ENCODE results near the gene TSPAN7. TPM values are rescaled to one million over a fixed set of nuclear protein-coding genes. Genes with fewer than 3 reads are reported as not detected.

The TSPAN7 gene
- total RNA-seq, 1 donor from 2014 or later = 38.5 TPM

DNA sequence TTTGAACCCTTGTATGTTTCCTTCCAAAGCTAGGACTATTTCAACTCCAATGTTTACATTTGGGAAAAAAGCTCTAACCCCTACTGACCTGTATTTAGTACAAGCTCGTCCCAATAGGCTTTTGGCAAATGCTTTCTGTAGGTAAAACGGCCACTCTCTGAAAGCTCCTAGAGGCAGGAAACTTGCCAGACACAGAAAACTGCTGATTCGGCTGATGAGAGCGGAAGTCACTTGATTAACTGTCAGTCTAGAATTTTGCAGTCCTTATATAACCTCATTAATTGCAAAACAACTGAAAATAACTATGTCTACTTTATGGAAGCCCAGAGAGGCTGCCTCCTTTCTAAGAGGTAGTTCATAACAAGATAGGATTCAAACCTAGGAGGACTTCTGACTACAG, 108.1 kb downstream of the TSPAN7 start:
- Histone ChIP-seq H3K27me3 (no peaks in the 10 kb centered on the region), H3K36me3 (no peaks in the 10 kb centered on the region), H3K4me3 (no peak overlapping the region), H3K4me1 (no peaks in the 10 kb centered on the region), H3K9me3 (no peaks in the 10 kb centered on the region), H3K27ac (no peak overlapping the region)
- intact Hi-C loops (cut with DNase I) = no loop called here
- no peak for DNase-seq (ENCODE audit: extremely low spot score in 2 of 2)
- TF ChIP-seq POLR2A (IDR thresholded peaks at IDR 0.05) (no peak), POLR2AphosphoS5 (IDR thresholded peaks at IDR 0.05; ENCODE audit: insufficient read depth in 1 of 2, low read depth in 1 of 2) (no peak)
- TF ChIP-seq, protein P1, sequence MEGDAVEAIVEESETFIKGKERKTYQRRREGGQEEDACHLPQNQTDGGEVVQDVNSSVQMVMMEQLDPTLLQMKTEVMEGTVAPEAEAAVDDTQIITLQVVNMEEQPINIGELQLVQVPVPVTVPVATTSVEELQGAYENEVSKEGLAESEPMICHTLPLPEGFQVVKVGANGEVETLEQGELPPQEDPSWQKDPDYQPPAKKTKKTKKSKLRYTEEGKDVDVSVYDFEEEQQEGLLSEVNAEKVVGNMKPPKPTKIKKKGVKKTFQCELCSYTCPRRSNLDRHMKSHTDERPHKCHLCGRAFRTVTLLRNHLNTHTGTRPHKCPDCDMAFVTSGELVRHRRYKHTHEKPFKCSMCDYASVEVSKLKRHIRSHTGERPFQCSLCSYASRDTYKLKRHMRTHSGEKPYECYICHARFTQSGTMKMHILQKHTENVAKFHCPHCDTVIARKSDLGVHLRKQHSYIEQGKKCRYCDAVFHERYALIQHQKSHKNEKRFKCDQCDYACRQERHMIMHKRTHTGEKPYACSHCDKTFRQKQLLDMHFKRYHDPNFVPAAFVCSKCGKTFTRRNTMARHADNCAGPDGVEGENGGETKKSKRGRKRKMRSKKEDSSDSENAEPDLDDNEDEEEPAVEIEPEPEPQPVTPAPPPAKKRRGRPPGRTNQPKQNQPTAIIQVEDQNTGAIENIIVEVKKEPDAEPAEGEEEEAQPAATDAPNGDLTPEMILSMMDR (IDR thresholded peaks at IDR 0.05) = no peak

DNA sequence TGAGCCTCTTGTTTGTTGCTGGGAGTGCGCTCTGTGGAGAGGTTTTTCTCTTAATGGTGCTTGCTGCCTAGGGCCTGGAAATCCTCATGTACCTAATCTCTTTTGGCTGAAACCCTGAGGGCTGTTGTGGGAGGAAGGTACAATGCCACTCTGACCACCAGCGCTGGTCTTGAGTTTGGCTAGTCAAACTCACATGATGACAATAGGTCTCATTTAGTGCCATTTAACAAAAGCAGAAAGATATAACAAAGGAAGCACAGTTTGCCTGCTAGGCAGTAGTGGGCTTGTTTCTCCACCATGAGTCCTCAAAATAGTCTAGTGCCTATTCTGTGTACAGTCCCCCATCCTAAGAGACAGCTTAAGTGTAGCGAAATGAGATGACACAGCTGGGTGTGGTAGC, 111.3 kb downstream of the TSPAN7 start:
- Histone ChIP-seq H3K9me3 (no peaks in the 10 kb centered on the region), H3K4me3 (no peak overlapping the region), H3K27me3 (no peaks in the 10 kb centered on the region), H3K27ac (no peak overlapping the region), H3K4me1 (no peaks in the 10 kb centered on the region), H3K36me3 (no peaks in the 10 kb centered on the region)
- intact Hi-C loops (cut with DNase I) = no loop called here
- DNase-seq (ENCODE audit: extremely low spot score in 2 of 2) = no peak
- TF ChIP-seq, protein P1 (IDR thresholded peaks at IDR 0.05) = no peak

DNA sequence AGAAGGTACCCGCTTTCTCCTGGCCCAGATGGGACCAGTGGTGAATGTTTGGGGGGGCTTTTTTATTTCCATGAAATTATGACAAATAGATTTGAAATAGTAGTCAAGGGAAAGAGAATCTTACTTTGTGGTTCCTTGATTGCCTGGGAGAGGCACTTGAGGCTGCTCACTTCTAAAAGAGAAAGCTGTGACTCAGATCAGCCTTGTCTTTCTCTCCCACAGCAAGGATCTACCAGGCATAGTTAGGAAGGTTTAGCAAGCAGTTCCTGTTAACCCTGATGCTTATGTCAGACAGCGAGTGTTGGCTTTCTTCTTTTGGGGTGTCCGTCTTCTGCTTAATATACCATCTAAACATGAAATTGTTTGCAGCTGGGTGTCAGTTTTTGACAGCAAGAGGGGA, 114.5 kb downstream of the TSPAN7 start:
- Histone ChIP-seq H3K4me1 (no peaks in the 10 kb centered on the region), H3K27me3 (no peaks in the 10 kb centered on the region), H3K9me3 (no peaks in the 10 kb centered on the region), H3K4me3 (no peak overlapping the region), H3K27ac (no peak overlapping the region), H3K36me3 (no peaks in the 10 kb centered on the region)
- DNase-seq (ENCODE audit: extremely low spot score in 2 of 2) = no peak
- TF ChIP-seq POLR2AphosphoS5 (IDR thresholded peaks at IDR 0.05; ENCODE audit: insufficient read depth in 1 of 2, low read depth in 1 of 2) = no peak
- no peak for TF ChIP-seq POLR2A (IDR thresholded peaks at IDR 0.05)
- intact Hi-C loops (cut with DNase I) = no loop called here

DNA sequence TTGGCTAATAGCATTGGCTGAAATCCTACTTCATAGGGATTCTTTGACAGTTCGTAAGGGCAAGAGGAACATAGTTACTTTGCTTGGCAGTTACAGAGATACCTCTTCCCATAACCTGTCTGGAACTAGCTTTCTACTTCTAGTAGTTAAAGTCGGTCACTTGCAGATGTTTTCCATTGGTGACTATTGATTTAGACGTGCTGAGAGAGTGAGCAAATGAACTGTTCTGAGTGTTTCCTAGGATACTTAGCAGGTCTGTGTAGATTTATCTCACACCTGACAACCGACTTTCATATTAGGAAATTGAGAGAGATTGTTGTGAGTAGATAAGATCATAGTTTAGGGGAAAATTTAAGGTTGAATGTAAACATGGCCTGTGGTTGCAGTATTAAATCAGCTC, 116.8 kb downstream of the TSPAN7 start:
- Histone ChIP-seq H3K27me3 (peaks cover 4% of the 10 kb centered on the region), H3K36me3 (no peaks in the 10 kb centered on the region), H3K27ac (no peak overlapping the region), H3K4me1 (no peaks in the 10 kb centered on the region), H3K4me3 (no peak overlapping the region), H3K9me3 (no peaks in the 10 kb centered on the region)
- intact Hi-C loops (cut with DNase I) = no loop called here
- DNase-seq (ENCODE audit: extremely low spot score in 2 of 2) = no peak
- no peak for TF ChIP-seq POLR2A (IDR thresholded peaks at IDR 0.05)
- TF ChIP-seq, protein P1 (IDR thresholded peaks at IDR 0.05) = no peak

DNA sequence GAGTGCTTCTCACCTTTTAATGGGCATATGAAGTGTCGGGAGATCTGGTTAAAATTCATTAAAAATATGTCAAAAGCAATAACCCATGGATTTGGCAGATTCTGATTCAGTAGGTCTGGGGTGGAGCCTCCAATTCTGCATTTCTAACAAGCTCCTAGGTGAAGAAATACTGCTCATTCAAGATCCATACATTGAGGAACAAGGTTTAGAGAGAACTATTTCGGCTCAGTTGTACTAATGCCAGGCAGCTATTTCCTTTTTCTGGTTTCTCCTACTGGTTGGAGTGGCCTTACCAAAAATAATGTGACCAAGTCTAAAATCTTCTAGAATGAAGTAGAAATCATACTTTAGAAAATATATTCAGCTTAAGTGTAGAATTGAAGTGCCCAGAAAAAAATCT, 117.5 kb downstream of the TSPAN7 start:
- H3K4me3 ChIP-seq = no peak overlapping the region
- no peak for TF ChIP-seq POLR2AphosphoS5 (IDR thresholded peaks at IDR 0.05; ENCODE audit: insufficient read depth in 1 of 2, low read depth in 1 of 2)
- TF ChIP-seq POLR2A (IDR thresholded peaks at IDR 0.05) = no peak

DNA sequence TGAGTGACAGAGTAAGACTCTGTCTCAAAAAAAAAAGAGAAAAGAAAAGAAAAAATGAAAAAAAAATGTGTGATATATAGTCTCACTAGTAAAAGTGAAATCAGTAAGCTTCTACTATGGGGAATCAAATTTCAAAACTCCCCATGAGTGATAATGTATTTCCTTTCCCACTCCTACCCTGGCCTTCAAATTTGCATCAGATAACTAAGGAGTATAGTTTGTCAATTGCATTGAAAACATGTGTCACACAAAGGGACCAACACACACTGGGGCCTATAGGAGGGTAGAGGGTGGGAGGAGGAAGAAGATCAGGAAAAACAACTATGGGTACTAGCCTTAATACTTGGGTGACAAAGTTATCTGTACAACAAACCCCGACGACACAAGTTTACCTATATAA, 118.4 kb downstream of the TSPAN7 start:
- TF ChIP-seq, protein P1 (IDR thresholded peaks at IDR 0.05) = no peak
- TF ChIP-seq POLR2A (IDR thresholded peaks at IDR 0.05) (no peak), POLR2AphosphoS5 (IDR thresholded peaks at IDR 0.05; ENCODE audit: insufficient read depth in 1 of 2, low read depth in 1 of 2) (no peak)
- no peak for DNase-seq (ENCODE audit: extremely low spot score in 2 of 2)
- no peaks in the 10 kb centered on the region for H3K36me3 ChIP-seq
- no peaks in the 10 kb centered on the region for H3K9me3 ChIP-seq
- H3K27me3 ChIP-seq = peaks cover 4% of the 10 kb centered on the region
- H3K4me3 ChIP-seq = no peak overlapping the region
- H3K4me1 ChIP-seq = no peaks in the 10 kb centered on the region
- intact Hi-C loops (cut with DNase I) = no loop called here
- H3K27ac ChIP-seq = no peak overlapping the region

More for the DNA sequence above, 117.5 kb downstream of the TSPAN7 start:
- intact Hi-C loops (cut with DNase I) = no loop called here
- Histone ChIP-seq H3K36me3 (no peaks in the 10 kb centered on the region), H3K27ac (no peak overlapping the region), H3K4me1 (no peaks in the 10 kb centered on the region), H3K27me3 (peaks cover 4% of the 10 kb centered on the region), H3K9me3 (no peaks in the 10 kb centered on the region)
- no peak for DNase-seq (ENCODE audit: extremely low spot score in 2 of 2)

Data from vagina (tissue), 2 donors.